Measurements from ENCODE around the gene AUTS2. TPM values are rescaled to one million over a fixed set of nuclear protein-coding genes. Genes with fewer than 3 reads are reported as not detected.

AUTS2 gene
- total RNA-seq, 1 donor from 2014 or later, result 95.3 TPM

DNA sequence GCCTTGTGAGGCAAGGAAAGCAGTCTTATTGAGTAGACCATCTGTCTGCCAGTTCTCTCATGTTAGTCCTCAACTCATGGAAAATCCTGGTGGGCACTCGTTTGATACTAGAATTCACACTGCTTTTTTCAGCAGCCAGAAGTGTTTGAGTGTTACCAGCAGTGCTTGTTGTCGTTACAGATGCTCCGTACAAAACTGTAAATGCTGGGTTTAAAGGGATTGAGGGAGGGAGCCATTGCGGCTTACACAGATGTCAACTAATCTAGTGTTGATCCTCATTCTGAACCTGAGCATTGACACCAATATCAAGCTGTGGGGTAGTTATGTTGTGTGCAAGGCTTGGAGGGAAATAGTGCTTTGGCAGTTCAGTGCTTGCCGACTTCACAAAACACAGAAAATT, 348.6 kb downstream of the AUTS2 start:
- DNase-seq, result no peak

DNA sequence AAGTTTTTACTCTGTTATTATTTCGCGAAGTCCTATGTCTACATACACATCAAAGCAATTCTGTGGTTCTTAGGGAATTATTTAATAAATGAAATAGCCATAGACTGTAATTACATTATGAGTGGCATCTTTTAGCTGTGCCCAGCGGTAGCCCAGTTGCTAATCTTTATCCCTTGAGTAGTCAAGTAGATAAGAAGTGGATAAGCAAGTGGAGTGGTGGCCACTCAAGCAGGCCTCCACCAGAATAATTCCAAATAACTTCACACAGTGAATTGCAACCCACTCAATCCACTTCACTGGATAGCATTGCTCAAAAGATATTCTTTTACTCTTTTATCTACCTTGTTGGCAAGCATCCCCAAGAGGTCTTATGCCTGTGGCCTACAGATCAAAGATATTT, 349.7 kb downstream of the AUTS2 start:
- DNase-seq, result no peak

- no peak for DNase-seq
These were observed 350.8 kb downstream of the AUTS2 start for GRCh38 chr7:69949122-69949521.

GRCh38 chr7:69951458-69951857, 353.2 kb downstream of the AUTS2 start:
- no peak for DNase-seq

DNA sequence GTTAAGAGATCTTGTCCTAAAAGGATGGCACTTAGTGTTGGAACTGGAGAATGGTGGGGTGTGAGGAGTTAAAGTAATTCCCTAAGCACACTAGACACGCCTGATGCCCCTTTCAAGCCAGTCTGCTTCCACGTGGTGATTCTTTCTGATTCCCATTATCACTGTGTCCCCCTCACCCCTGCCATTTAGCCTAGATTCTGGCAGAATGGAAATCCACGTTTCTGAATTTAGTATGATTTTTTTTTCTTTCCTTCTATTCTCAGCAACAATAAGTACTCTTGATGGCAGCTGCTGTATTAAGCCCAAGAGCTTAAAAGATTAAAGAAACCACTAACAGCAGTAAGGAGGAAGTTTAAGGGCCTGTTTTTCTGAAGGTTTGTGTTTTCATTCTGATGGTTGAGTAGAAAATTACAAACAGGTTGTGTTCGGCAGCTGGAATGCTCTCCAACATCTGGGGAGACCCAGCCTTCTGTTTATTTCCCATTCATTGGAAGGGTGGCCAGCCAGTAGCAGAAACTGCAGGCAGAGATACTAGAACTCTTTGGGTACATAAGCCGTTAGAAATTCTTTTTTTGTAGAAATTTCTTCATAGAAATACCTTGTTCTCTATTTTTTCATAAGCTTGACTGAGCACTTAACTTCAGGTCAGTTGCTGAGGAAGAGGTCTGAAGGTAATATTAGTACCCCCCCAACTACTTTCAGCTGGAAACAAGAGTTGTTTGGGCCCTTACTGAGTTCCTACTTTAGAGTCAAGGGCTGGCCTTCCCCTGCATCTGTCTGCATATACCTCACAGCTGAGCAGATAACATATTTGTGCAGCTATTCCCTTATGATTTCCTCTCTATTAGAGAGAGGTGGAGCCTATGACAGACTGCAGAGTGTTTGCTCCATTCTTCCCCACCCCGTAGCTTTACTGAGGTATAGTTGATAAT, 355.1 kb downstream of the AUTS2 start:
- no peak for DNase-seq

DNA sequence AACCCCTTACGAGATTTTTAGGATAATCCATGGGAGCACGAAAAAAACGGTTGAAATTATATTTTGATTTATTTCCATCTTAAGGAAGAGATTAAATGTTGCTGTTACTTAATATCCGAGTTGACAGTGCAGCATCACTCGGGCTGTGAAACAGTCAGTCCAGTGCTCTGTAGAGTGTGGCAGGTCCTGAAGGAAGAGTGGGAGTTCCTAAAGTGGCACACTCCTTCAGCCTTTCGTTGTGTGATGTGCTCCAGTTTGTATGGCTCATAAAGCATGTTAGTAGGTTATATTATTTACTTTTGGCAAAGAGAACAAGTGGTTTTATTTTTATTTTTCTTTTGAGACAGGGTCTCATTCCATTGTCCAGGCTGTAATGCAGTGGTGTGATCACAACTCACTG, 358.3 kb downstream of the AUTS2 start:
- no peak for DNase-seq

GRCh38 chr7:69957661-69958060, 359.4 kb downstream of the AUTS2 start:
- no peak for DNase-seq

DNA sequence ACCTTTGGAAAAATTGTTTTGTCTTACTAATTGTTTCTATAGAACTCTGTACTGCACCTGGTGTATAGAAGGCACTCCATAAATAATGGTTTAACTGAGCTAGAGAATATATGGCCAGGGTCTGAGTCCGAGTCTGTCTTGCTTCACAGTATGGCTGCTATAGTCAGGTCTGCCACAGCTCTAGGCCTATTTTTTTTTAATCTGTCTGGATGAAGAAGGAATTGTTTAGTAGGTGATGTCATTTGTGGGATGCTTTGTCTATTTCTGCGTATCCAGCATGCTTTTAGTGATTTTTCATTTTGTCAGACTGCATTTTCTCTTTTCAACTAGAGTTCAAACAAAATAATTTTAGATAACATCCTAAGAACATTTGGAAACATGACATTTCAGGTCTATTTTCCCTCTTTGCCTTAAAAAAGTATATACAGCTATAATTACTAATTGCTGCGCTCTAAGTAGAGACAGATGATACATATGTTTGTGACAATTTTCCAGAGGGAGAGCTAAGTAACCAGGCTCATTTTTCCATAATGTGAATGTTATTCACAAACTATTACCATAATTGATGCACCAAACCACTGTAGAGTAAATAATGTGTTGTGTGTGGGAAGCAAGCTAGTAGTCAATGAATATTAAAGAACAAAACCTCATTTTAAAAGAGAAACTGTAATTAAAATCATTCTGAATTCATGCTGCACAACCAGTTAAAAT, 361.7 kb downstream of the AUTS2 start:
- DNase-seq, result no peak

DNA sequence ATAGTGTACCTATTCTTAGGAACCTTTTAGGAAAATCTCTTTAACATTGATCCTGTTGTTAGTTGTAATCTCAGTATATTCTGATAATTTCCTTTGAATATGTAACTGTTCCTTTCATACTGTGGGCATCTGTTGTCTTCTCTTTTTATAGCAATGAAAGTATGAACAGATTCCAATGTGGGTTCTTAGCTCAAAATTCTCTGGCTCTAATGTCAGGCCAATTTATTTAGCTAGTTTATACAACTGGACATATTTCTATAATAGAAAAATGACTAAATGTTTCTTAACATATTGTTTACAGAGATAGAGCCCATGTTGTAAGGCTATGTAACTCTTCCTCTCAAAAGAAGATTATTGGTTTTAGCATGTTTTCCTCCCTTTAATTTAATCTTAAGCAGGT, 363.2 kb downstream of the AUTS2 start:
- DNase-seq, result no peak

- no peak for DNase-seq
These were observed 364.2 kb downstream of the AUTS2 start for GRCh38 chr7:69962186-69963065.

- no peak for DNase-seq
These were observed 365.1 kb downstream of the AUTS2 start for GRCh38 chr7:69963393-69963792.

DNA sequence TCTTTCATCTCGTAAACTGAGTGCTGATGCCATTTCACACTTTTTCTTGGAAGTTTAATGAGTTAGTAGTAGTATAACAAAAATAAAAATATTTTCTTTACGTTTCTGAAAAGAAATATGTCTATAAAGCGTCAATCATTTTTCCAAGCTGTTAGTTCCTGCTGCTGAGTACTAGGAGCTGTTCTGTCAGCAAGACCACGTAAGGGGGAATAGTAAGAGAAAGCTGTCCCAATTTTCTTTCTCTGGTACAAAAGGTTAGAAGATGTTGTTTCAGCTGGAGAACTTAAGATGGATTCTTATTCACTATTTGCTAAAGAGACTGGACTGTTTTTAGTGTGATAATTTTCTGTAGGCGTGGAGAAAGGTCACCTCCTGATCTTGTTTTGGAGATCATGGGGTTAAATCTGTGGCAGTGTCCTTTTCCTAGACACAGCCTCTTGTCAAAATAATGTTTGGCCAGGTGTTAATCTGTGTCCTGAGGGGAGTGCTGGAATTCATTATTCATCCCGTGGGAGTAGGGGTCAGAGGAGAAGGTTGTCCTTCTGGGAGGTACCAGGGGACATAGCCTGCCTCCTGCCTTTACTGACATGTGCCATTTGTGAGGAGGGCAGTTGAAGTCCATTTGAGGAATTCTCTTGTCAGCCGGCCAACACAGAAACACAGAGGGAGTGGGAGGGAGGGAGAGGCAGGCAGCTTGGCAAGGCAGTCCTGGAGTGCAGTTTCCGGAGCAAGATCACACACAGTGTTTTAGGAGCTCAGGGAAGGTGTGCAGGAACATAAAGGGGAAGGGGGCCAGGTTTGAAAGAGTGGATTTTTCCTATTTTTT, 368.7 kb downstream of the AUTS2 start:
- no peak for DNase-seq

GRCh38 chr7:69967689-69968450, 369.6 kb downstream of the AUTS2 start:
- DNase-seq, result no peak

DNA sequence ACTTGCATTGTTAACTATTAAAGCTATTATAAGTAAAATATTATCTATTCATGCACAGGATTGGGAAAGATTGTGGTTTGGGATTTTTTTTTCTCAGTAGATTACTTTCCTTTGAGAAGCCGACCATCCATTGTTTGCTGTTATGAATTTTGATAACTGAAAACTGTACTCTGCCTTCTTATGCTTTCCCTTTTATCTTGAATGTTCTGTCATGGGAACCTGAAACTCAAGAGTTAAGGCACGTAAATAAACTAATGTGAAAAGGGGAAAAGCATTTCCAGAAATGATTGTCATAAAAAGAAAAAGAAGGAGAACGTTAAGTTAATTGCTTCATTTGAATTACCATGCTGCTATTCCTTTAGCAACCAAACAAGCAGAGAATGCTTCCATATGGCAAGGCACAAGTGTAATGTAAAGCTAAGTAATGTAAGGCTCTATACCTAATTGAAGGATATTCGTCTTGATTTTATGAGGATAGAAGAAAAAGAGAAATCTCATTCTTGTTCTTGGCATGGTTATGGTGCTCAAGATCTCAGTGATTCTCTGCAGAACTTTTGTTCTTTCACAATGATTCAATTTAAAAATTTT, 370.8 kb downstream of the AUTS2 start:
- DNase-seq, result no peak

DNA sequence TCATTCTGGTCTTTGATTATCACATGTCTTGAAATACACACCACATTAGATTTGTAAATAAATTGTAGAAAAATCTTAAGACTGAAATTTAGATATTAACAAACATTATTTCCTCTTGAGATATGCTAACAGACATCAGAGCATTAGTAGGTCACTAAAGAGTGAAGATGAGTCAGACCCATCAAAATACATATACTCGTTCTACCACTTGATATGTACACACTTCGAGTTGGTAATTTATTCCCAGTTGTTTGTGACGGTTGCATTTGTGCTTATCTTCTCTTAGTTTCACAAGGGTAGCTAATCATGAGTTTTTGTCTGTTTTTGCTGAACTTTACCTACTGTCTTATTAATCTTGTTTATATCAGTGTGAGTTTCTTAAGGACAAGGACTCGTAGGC, 383.4 kb downstream of the AUTS2 start:
- DNase-seq, result no peak

- no peak for DNase-seq
These were observed 383.9 kb downstream of the AUTS2 start for GRCh38 chr7:69982197-69982596.

- no peak for DNase-seq
These were observed 391.3 kb downstream of the AUTS2 start for GRCh38 chr7:69989551-69989950.

GRCh38 chr7:69992938-69993337, 394.7 kb downstream of the AUTS2 start:
- no peak for DNase-seq

DNA sequence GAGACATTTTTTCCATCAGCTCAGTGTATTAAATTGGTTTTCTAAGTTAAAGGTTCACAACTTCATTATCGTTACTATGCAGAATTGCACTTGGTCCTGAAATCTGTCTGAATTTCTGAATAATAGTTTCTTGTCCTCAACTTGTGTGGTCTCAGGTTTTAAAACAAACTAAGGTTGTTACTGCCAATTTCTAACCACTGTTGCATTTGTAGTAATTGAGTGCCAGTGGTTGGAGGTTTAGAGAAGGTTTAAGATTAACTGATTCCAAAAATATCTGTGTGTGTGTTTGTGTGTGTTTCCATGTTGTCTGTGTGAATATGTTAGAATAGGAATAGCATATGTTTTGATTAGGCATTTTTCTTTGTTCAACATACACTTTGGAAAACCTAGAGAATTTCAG, 395.9 kb downstream of the AUTS2 start:
- no peak for DNase-seq

DNA sequence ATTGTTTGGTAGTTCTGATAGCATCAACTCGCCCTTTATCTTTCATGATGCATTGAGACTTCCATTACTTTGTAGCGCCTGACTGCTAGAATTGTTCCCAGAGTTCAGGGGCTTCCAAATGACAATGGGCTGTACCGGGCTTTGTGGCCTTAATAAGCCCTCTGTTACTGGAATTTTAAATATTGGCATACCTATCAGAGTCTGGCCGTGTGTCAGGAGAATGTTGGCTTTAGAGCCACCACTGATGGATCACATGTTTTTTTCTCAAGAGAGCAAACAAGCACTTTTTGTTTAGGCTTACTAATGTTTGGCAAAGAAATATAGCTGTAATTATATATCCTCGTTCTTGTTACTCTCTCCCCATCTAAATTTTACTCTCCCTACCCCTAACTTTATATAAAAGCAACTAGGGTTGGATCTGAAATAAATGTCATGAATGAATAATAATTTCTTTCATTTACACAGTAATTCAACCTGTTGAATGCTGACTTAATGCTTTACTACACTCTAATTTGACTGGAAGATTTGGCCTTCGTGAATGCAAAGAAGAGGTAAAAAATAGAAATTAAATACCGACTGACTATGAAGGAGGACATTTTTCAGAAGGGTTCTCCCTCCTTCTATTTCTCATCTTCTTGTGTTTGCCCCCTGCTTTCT, 396.7 kb downstream of the AUTS2 start:
- no peak for DNase-seq

Data from occipital lobe (tissue), 2 donors.